Stimulated activated naive B cell treated with anti-CD40 and anti-IgM and Interleukin-4, amounts not matched to agents 10 μg/mL and 1 μg/mL and 100 μg/mL, for 72 hours (primary cell): Measurements from ENCODE around the gene MTMR2.

Source experiments
- ATAC-seq, 2 donors: fragments of 150-1000 bp; cut with Tn5 transposase; replicated peaks; 2 replicates each; pipeline ENCODE4 v1.10.0; 2021; ENCODE audit warnings: moderate library complexity in 1 of 2
- DNase-seq: peaks from one replicate; pipeline ENCODE4 v3.0.0; 2021
- H3K27ac Mint-ChIP-seq: one replicate; pipeline ENCODE4 v1.8.0; 2022; ENCODE audit warnings: mild to moderate bottlenecking, mixed read lengths
- H3K27me3 Mint-ChIP-seq, 2 donors: one replicate each; pipeline ENCODE4 v1.8.0; 2022; ENCODE audit warnings: mixed read lengths in 2 of 2
- H3K36me3 Mint-ChIP-seq, 2 donors: one replicate each; pipeline ENCODE4 v1.8.0; 2022; ENCODE audit warnings: mixed read lengths in 2 of 2, mild to moderate bottlenecking in 1 of 2
- H3K4me1 Mint-ChIP-seq, 2 donors: one replicate each; pipeline ENCODE4 v1.8.0; 2022; ENCODE audit warnings: mixed read lengths in 2 of 2, mild to moderate bottlenecking in 1 of 2
- H3K4me3 Mint-ChIP-seq, 2 donors: one replicate each; pipeline ENCODE4 v1.8.0; 2022; ENCODE audit warnings: mild to moderate bottlenecking in 2 of 2, mixed read lengths in 2 of 2, moderate library complexity in 1 of 2
- H3K9me3 Mint-ChIP-seq, 2 donors: one replicate each; pipeline ENCODE4 v1.8.0; 2022; ENCODE audit warnings: mixed read lengths in 2 of 2, mild to moderate bottlenecking in 1 of 2

MTMR2 gene

GRCh38 chr11:95788921-95789505, 134.9 kb downstream of the MTMR2 start:
- H3K9me3 Mint-ChIP-seq, result no peaks in the 10 kb centered on the region
- peak overlapping the region; percentile 100 for H3K27ac Mint-ChIP-seq
- ATAC-seq (no peak), DNase-seq (no peak)
- H3K36me3 Mint-ChIP-seq, result peaks cover 21 to 35% of the 10 kb centered on the region in 2 donors
- peak overlapping the region; percentile 95 to 99 for H3K4me3 Mint-ChIP-seq
- H3K4me1 Mint-ChIP-seq, result peaks cover 17 to 44% of the 10 kb centered on the region in 2 donors
- no peaks in the 10 kb centered on the region for H3K27me3 Mint-ChIP-seq
